ENCODE measurements around the gene PIH1D1. TPM values are rescaled to one million over a fixed set of nuclear protein-coding genes. Genes with fewer than 3 reads are reported as not detected.
"Not testable (repeated sequence)": the region's sequence is repeated elsewhere in the genome, so short reads cannot be mapped to it uniquely, and the experiment has no call there.

The PIH1D1 gene
- total RNA-seq, 2 experiments from 2014 or later = 145 to 151 TPM

- ATAC-seq (ENCODE audit: poor library complexity) = no peak
Observed at GRCh38 chr19:49475191-49475917, 23.7 kb upstream of the PIH1D1 start.

GRCh38 chr19:49474542-49474924, 22.9 kb upstream of the PIH1D1 start:
- Mint-ChIP-seq H3K27me3 (no peaks in the 10 kb centered on the region), H3K27ac (peak overlapping the region; percentile 98), H3K4me1 (ENCODE audit: low read depth) (peaks cover 56% of the 10 kb centered on the region), H3K9me3 (no peaks in the 10 kb centered on the region), H3K36me3 (ENCODE audit: low read depth) (peaks cover 41% of the 10 kb centered on the region), H3K4me3 (peak overlapping the region; percentile 100)
- intact Hi-C loops (cut with DNase I, micrococcal nuclease) = loop anchor here (1.0 to 10.0 kb wide), 6 partner anchors 14 to 200 kb away; partner anchors contain the start of genes ALDH16A1 (in 1 of the 2), PIH1D1 (in 1 of the 2), PRMT1 (in 1 of the 2) and RPS11 (in 1 of the 2)
- H3K27ac ChIP-seq (ENCODE audit: low read depth in 1 of 2, low read length in 2 of 2) = peak overlapping the region; percentile 90 to 98
- H3K27me3 ChIP-seq (ENCODE audit: control insufficient read depth in 1 of 2, insufficient read depth in 2 of 2, low read length in 2 of 2) = no peaks in the 10 kb centered on the region
- DNase-seq (no peak), ATAC-seq (ENCODE audit: poor library complexity) (no peak)
- TF ChIP-seq CTCF (IDR thresholded peaks at IDR 0.05) = no peak
- H3K4me3 ChIP-seq (ENCODE audit: low read length) = peak overlapping the region; percentile 97
- H3K36me3 ChIP-seq (ENCODE audit: insufficient read depth, low read length) = peaks cover 21% of the 10 kb centered on the region
- H3K4me1 ChIP-seq (ENCODE audit: insufficient read depth, low read length) = peaks cover 73% of the 10 kb centered on the region
- POLR2A ChIA-PET = interaction anchor here (1.0 to 6.4 kb wide), 9 partner anchors 14 to 116 kb away, joined by 3 to 120 read pairs (median 13); partner anchors contain the start of genes ALDH16A1, PIH1D1, PRR12 and RPL13A
- no peaks in the 10 kb centered on the region for H3K9me3 ChIP-seq (ENCODE audit: control insufficient read depth in 1 of 2, insufficient read depth in 1 of 2, low read length in 2 of 2)
- CTCF ChIA-PET = interaction anchor here (0.9 to 3.1 kb wide), 8 partner anchors 15 to 96 kb away, joined by 3 to 20 read pairs (median 7); partner anchors contain the start of gene PIH1D1

More at GRCh38 chr19:49475191-49475917, 23.7 kb upstream of the PIH1D1 start:
- Mint-ChIP-seq H3K27me3 (no peaks in the 10 kb centered on the region), H3K9me3 (no peaks in the 10 kb centered on the region), H3K4me1 (ENCODE audit: low read depth) (peaks cover 50% of the 10 kb centered on the region), H3K36me3 (ENCODE audit: low read depth) (peaks cover 48% of the 10 kb centered on the region), H3K4me3 (peak overlapping the region; percentile 100), H3K27ac (peak overlapping the region; percentile 98)
- Histone ChIP-seq H3K9me3 (ENCODE audit: control insufficient read depth in 1 of 2, insufficient read depth in 1 of 2, low read length in 2 of 2) (no peaks in the 10 kb centered on the region), H3K27ac (ENCODE audit: low read depth in 1 of 2, low read length in 2 of 2) (peak overlapping the region; percentile 90 to 98), H3K4me1 (ENCODE audit: insufficient read depth, low read length) (peaks cover 73% of the 10 kb centered on the region), H3K4me3 (ENCODE audit: low read length) (peak overlapping the region; percentile 97), H3K27me3 (ENCODE audit: control insufficient read depth in 1 of 2, insufficient read depth in 2 of 2, low read length in 2 of 2) (no peaks in the 10 kb centered on the region), H3K36me3 (ENCODE audit: insufficient read depth, low read length) (peaks cover 29% of the 10 kb centered on the region)
- peak in 2 of 14 experiments; percentile 49 to 58 for DNase-seq
- intact Hi-C loops (cut with DNase I, micrococcal nuclease) = loop anchor here (2.0 to 10.0 kb wide), 3 partner anchors 13 to 199 kb away; partner anchors contain the start of genes PRMT1 (in 1 of the 2) and RPS11 (in 1 of the 2)
- ChIA-PET POLR2A (interaction anchor here (0.5 to 3.1 kb wide), 9 partner anchors 13 to 201 kb away, joined by 3 to 24 read pairs (median 6); partner anchors contain the start of genes ALDH16A1, PIH1D1, PRMT1 and RPL13A), CTCF (interaction anchor here (0.6 to 2.5 kb wide), 18 partner anchors 10 to 249 kb away, joined by 3 to 14 read pairs (median 4); partner anchors contain the start of genes ALDH16A1, CD37, NOSIP and PIH1D1)
- no peak for TF ChIP-seq CTCF (IDR thresholded peaks at IDR 0.05)

- peak; percentile 95 for TF ChIP-seq CTCF (IDR thresholded peaks at IDR 0.05)
- ChIA-PET CTCF (interaction anchor here (0.6 to 3.1 kb wide), 22 partner anchors 14 to 252 kb away, joined by 3 to 20 read pairs (median 4); partner anchors contain the start of genes BCL2L12, IRF3, PIH1D1 and RPL13A), POLR2A (interaction anchor here (0.7 to 6.4 kb wide), 12 partner anchors 14 to 202 kb away, joined by 3 to 120 read pairs (median 3); partner anchors contain the start of genes ALDH16A1, PIH1D1, PRR12 and RPL13A)
- H3K27ac ChIP-seq (ENCODE audit: low read depth in 1 of 2, low read length in 2 of 2) = peak within 1 kb of the TSS; percentile 90 to 98
- H3K27ac Mint-ChIP-seq = peak within 1 kb of the TSS; percentile 98
- H3K4me3 Mint-ChIP-seq = peak within 1 kb of the TSS; percentile 100
- H3K9me3 Mint-ChIP-seq = no peaks in the 10 kb centered on the region
- intact Hi-C loops (cut with DNase I, micrococcal nuclease) = loop anchor here (1.0 to 10.0 kb wide), 6 partner anchors 15 to 201 kb away; partner anchors contain the start of genes ALDH16A1 (in 1 of the 2), PIH1D1 (in 1 of the 2), PRMT1 (in 1 of the 2) and RPS11 (in 1 of the 2)
- peaks cover 78% of the 10 kb centered on the region for H3K4me1 ChIP-seq (ENCODE audit: insufficient read depth, low read length)
- ATAC-seq (ENCODE audit: poor library complexity) (peak; percentile 49), DNase-seq (peak; percentile 85 to 98 (median 90))
- H3K27me3 ChIP-seq (ENCODE audit: control insufficient read depth in 1 of 2, insufficient read depth in 2 of 2, low read length in 2 of 2) = no peaks in the 10 kb centered on the region
- peaks cover 21% of the 10 kb centered on the region for H3K36me3 ChIP-seq (ENCODE audit: insufficient read depth, low read length)
- peak within 1 kb of the TSS; percentile 97 for H3K4me3 ChIP-seq (ENCODE audit: low read length)
- H3K36me3 Mint-ChIP-seq (ENCODE audit: low read depth) = peaks cover 42% of the 10 kb centered on the region
- no peaks in the 10 kb centered on the region for H3K9me3 ChIP-seq (ENCODE audit: control insufficient read depth in 1 of 2, insufficient read depth in 1 of 2, low read length in 2 of 2)
- peaks cover 59% of the 10 kb centered on the region for H3K4me1 Mint-ChIP-seq (ENCODE audit: low read depth)
- H3K27me3 Mint-ChIP-seq = no peaks in the 10 kb centered on the region
Observed at GRCh38 chr19:49473868-49474541, 22.4 kb upstream of the PIH1D1 start, which contains the start of gene FLT3LG. FLT3LG (plus strand) TSS chr19:49474215; CDS start chr19:49474640, 425 bp downstream.

- peak in 1 of 14 experiments; percentile 38 for DNase-seq
- ChIA-PET CTCF (interaction anchor here (0.6 to 3.1 kb wide), 22 partner anchors 15 to 252 kb away, joined by 3 to 20 read pairs (median 4); partner anchors contain the start of genes BCL2L12, IRF3, PIH1D1 and RPL13A), POLR2A (interaction anchor here (0.7 to 6.4 kb wide), 13 partner anchors 14 to 203 kb away, joined by 3 to 120 read pairs (median 3); partner anchors contain the start of genes ALDH16A1, PIH1D1, PRR12 and RPL13A)
- H3K4me3 Mint-ChIP-seq = peak overlapping the region; percentile 100
- H3K9me3 Mint-ChIP-seq; H3K27me3 Mint-ChIP-seq; H3K9me3 ChIP-seq (ENCODE audit: control insufficient read depth in 1 of 2, insufficient read depth in 1 of 2, low read length in 2 of 2); H3K27me3 ChIP-seq (ENCODE audit: control insufficient read depth in 1 of 2, insufficient read depth in 2 of 2, low read length in 2 of 2); ATAC-seq (ENCODE audit: poor library complexity): not testable (repeated sequence)
- H3K36me3 ChIP-seq (ENCODE audit: insufficient read depth, low read length) = peaks cover 16% of the 10 kb centered on the region
- H3K36me3 Mint-ChIP-seq (ENCODE audit: low read depth) = peaks cover 41% of the 10 kb centered on the region
- peak overlapping the region; percentile 98 for H3K27ac Mint-ChIP-seq
- peaks cover 78% of the 10 kb centered on the region for H3K4me1 ChIP-seq (ENCODE audit: insufficient read depth, low read length)
- H3K4me3 ChIP-seq (ENCODE audit: low read length) = peak overlapping the region; percentile 97
- intact Hi-C loops (cut with DNase I, micrococcal nuclease) = loop anchor here in 1 of 2 experiments (10.0 kb wide), 1 partner anchor 201 kb away; the partner anchor contains the start of gene PRMT1
- H3K27ac ChIP-seq (ENCODE audit: low read depth in 1 of 2, low read length in 2 of 2) = peak overlapping the region; percentile 61 to 98
- H3K4me1 Mint-ChIP-seq (ENCODE audit: low read depth) = peaks cover 64% of the 10 kb centered on the region
Observed at GRCh38 chr19:49473501-49473867, 21.9 kb upstream of the PIH1D1 start.

Data from CD4-positive, alpha-beta T cell (primary cell).